ENCODE measurements around the gene PROX2.

PROX2 gene

DNA sequence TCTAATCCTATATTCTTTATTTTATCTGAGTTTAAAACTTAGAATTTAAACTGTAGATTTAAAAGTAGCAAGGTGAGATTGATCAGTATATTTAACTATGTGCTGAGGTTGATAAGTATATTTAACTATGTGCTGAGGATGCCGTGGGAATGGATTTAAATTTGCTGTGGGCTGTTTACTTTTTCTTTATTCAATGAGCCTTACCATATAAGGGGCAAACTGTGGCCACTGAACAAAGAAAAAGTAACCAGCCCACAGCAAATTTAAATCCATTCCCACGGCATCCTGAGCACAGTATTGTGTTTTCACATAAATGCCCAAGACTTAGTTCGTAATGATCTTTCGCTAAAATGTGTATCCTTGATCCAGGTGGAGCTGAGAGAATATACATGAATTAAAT is 43.1 kb downstream of the PROX2 start:
- TF ChIP-seq, protein P1, sequence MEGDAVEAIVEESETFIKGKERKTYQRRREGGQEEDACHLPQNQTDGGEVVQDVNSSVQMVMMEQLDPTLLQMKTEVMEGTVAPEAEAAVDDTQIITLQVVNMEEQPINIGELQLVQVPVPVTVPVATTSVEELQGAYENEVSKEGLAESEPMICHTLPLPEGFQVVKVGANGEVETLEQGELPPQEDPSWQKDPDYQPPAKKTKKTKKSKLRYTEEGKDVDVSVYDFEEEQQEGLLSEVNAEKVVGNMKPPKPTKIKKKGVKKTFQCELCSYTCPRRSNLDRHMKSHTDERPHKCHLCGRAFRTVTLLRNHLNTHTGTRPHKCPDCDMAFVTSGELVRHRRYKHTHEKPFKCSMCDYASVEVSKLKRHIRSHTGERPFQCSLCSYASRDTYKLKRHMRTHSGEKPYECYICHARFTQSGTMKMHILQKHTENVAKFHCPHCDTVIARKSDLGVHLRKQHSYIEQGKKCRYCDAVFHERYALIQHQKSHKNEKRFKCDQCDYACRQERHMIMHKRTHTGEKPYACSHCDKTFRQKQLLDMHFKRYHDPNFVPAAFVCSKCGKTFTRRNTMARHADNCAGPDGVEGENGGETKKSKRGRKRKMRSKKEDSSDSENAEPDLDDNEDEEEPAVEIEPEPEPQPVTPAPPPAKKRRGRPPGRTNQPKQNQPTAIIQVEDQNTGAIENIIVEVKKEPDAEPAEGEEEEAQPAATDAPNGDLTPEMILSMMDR (IDR thresholded peaks at IDR 0.05; ENCODE audit: insufficient read depth, low read depth, low read length, missing control alignments), result no peak
- DNase-seq (ENCODE audit: low read depth), result no peak
- H3K4me3 ChIP-seq (ENCODE audit: low read depth, low read length), result no peak overlapping the region

DNA sequence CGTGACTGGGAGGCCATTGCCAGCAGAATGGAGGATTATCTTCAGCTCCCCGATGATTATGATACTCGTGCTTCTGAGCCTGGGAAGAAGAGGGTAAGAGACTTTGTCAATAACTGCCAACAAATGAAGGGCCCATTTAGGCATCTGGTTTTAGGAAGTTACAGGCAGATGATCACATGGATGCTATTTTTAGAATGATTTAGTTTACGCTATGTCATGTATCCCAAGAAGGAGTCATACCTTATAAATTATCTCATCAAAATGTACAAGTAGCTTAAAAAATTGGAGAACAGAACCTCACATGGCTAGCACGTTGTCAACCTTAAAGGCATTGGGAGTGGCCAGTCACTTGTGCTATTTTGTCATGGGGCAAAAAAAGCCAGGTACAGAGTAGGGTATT is 46.7 kb downstream of the PROX2 start:
- no peak for DNase-seq (ENCODE audit: low read depth)
- TF ChIP-seq, protein P1 (IDR thresholded peaks at IDR 0.05; ENCODE audit: insufficient read depth, low read depth, low read length, missing control alignments), result no peak
- no peak overlapping the region for H3K4me3 ChIP-seq (ENCODE audit: low read depth, low read length)

DNA sequence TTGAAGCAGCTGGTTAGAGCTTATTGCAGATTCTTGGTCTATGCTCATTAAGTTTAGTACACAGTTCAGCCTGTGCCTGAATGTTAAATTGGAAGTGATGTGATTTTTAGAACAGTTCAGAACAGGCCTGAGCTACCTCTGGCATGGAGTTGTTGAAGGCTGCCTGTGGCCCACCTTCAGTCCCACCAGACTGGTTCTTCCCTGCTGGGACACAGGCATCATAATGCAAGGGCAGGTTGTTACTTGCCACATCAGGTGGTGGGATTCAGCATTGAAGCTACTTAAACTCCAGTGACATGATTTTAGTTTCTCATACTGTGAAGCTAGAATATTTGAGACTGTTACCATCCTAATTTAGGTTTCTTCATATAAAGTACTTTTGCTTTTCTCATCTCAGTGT is 49.4 kb downstream of the PROX2 start:
- H3K4me3 ChIP-seq (ENCODE audit: low read depth, low read length), result no peak overlapping the region
- TF ChIP-seq, protein P1 (IDR thresholded peaks at IDR 0.05; ENCODE audit: insufficient read depth, low read depth, low read length, missing control alignments), result no peak
- DNase-seq (ENCODE audit: low read depth), result no peak

All from GM12865 (cell line).